Endometrial microvascular endothelial cells (primary cell): ENCODE results near the gene PPP3CA. TPM values are rescaled to one million over a fixed set of nuclear protein-coding genes. Genes with fewer than 3 reads are reported as not detected.
"Not testable (repeated sequence)": the region's sequence is repeated elsewhere in the genome, so short reads cannot be mapped to it uniquely, and the experiment has no call there.

Experiments
- in situ Hi-C: cut with HindIII; loops from 2 replicates; pipeline ENCODE4 v1.10.0; 2017; ENCODE audit warnings: low sequenced_read_pairs, low pct_unique_long_range_greater_than_20kb; ENCODE audit errors: inconsistent ontology term
- total RNA-seq: library from RNA; depleted of rRNA; stranded (reverse); fragments of >200 nt; gene quantifications from one replicate; pipeline ENCODE4 v1.2.3, GENCODE V29; 2015; ENCODE audit errors: inconsistent ontology term

PPP3CA gene
- total RNA-seq, 1 donor from 2014 or later, result 33.0 TPM

- in situ Hi-C loops, result no loop called here
Observed at GRCh38 chr4:101098666-101099400, 248.5 kb downstream of the PPP3CA start.

- in situ Hi-C loops, result not testable (repeated sequence)
Observed at GRCh38 chr4:101092609-101093008, 254.7 kb downstream of the PPP3CA start.

GRCh38 chr4:101089168-101089567, 258.2 kb downstream of the PPP3CA start:
- in situ Hi-C loops, result no loop called here

GRCh38 chr4:101086801-101087586, 260.3 kb downstream of the PPP3CA start:
- in situ Hi-C loops, result no loop called here

- in situ Hi-C loops, result no loop called here
Observed at GRCh38 chr4:101083131-101083530, 264.2 kb downstream of the PPP3CA start.

- in situ Hi-C loops, result no loop called here
Observed at GRCh38 chr4:101081695-101082369, 265.5 kb downstream of the PPP3CA start.

GRCh38 chr4:101081166-101081565, 266.2 kb downstream of the PPP3CA start:
- in situ Hi-C loops, result no loop called here

- in situ Hi-C loops, result no loop called here
Observed at GRCh38 chr4:101078950-101079349, 268.4 kb downstream of the PPP3CA start.

GRCh38 chr4:101076032-101076431, 271.3 kb downstream of the PPP3CA start:
- in situ Hi-C loops, result no loop called here

- in situ Hi-C loops, result no loop called here
Observed at GRCh38 chr4:101075536-101075935, 271.8 kb downstream of the PPP3CA start.

- in situ Hi-C loops, result no loop called here
Observed at GRCh38 chr4:101074326-101074725, 273.0 kb downstream of the PPP3CA start.

- in situ Hi-C loops, result no loop called here
Observed at GRCh38 chr4:101071241-101071640, 276.1 kb downstream of the PPP3CA start.

GRCh38 chr4:101068115-101068514, 279.2 kb downstream of the PPP3CA start:
- in situ Hi-C loops, result no loop called here

GRCh38 chr4:101067383-101067782, 279.9 kb downstream of the PPP3CA start:
- in situ Hi-C loops, result no loop called here

- in situ Hi-C loops, result no loop called here
Observed at GRCh38 chr4:101066626-101067170, 280.6 kb downstream of the PPP3CA start.

- in situ Hi-C loops, result no loop called here
Observed at GRCh38 chr4:101065935-101066485, 281.3 kb downstream of the PPP3CA start.

- in situ Hi-C loops, result no loop called here
Observed at GRCh38 chr4:101065346-101065745, 282.0 kb downstream of the PPP3CA start.

GRCh38 chr4:101064541-101065180, 282.7 kb downstream of the PPP3CA start:
- in situ Hi-C loops, result no loop called here

GRCh38 chr4:101055392-101055791, 291.9 kb downstream of the PPP3CA start:
- in situ Hi-C loops, result no loop called here
